Measurements from ENCODE around the gene NUDT16. TPM values are rescaled to one million over a fixed set of nuclear protein-coding genes. Genes with fewer than 3 reads are reported as not detected.
"Not testable (repeated sequence)": the region's sequence is repeated elsewhere in the genome, so short reads cannot be mapped to it uniquely, and the experiment has no call there.

The NUDT16 gene
- total RNA-seq: 8.4 TPM in 2 replicates

GRCh38 chr3:131381445-131382291 lies at the start of gene NUDT16:
Gene NUDT16, plus strand, starts transcription at chr3:131381774. Its CDS starts 31 bp downstream, at chr3:131381805.
- H3K4me1 Mint-ChIP-seq: peaks cover 38% of the 10 kb centered on the region
- peak within 1 kb of the TSS; percentile 95 for H3K4me3 Mint-ChIP-seq
- intact Hi-C loops (cut with micrococcal nuclease): loop anchor here (1.0 to 5.0 kb wide), 6 partner anchors 21 to 1269 kb away; partner anchors contain the start of genes ASTE1 and NEK11
- no peaks in the 10 kb centered on the region for H3K9me3 Mint-ChIP-seq
- H3K36me3 Mint-ChIP-seq (ENCODE audit: low read depth): peaks cover 23% of the 10 kb centered on the region
- H3K27ac Mint-ChIP-seq: peak within 1 kb of the TSS; percentile 95
- no peaks in the 10 kb centered on the region for H3K27me3 Mint-ChIP-seq
- DNase-seq: peak; percentile 100

- Mint-ChIP-seq H3K4me1 (no peaks in the 10 kb centered on the region), H3K27me3 (peaks cover 5% of the 10 kb centered on the region), H3K9me3 (no peaks in the 10 kb centered on the region), H3K4me3 (no peak overlapping the region), H3K36me3 (ENCODE audit: low read depth) (no peaks in the 10 kb centered on the region), H3K27ac (no peak overlapping the region)
- DNase-seq: no peak
- intact Hi-C loops (cut with micrococcal nuclease): no loop called here
These were observed 42.5 kb upstream of the NUDT16 start for GRCh38 chr3:131338948-131339640.

DNA sequence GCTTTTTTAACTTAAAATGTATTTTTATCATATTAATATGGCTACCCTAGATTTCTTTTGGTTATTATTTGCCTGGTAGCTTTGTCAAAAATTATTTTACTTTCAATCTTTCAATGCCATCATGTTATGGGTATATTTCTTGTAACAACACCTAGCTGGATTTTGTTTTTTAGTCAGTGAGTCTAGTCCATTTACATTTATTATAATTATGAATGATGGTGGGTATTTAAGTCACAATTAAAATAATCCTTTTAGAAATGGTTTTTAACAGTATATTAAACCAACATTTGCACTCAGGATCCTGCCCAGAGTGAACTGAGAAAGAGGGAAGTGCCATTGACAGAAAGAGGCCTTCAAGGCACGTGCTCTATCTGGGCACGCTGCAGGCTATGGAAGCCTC lies 39.8 kb upstream of the NUDT16 start:
- Mint-ChIP-seq H3K36me3 (ENCODE audit: low read depth) (no peaks in the 10 kb centered on the region), H3K4me3 (no peak overlapping the region), H3K9me3 (no peaks in the 10 kb centered on the region), H3K4me1 (no peaks in the 10 kb centered on the region), H3K27ac (no peak overlapping the region), H3K27me3 (peaks cover 5% of the 10 kb centered on the region)
- intact Hi-C loops (cut with micrococcal nuclease): no loop called here
- no peak for DNase-seq

DNA sequence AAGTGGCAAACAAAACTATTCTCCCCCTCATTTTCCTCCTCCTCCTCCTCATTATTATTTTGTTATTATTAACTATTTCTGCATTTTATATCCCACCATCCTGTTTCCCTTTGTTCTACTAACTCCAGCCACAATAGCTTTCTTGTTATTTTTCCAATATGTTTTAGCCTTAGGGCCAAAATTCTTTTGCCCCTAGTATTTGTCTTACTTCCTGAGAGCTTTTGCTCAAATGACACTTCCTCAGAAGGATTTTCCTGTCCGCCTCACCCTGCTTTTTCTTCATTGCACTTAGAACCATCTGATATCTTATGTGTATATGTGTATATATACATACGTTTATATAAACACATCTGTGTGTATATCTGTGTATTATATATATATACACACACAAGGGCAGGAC lies 32.7 kb upstream of the NUDT16 start:
- H3K4me3 Mint-ChIP-seq: no peak overlapping the region
- intact Hi-C loops (cut with micrococcal nuclease): no loop called here
- H3K9me3 Mint-ChIP-seq: no peaks in the 10 kb centered on the region
- H3K4me1 Mint-ChIP-seq: no peaks in the 10 kb centered on the region
- DNase-seq: no peak
- H3K27me3 Mint-ChIP-seq: no peaks in the 10 kb centered on the region
- H3K36me3 Mint-ChIP-seq (ENCODE audit: low read depth): no peaks in the 10 kb centered on the region
- H3K27ac Mint-ChIP-seq: no peak overlapping the region

DNA sequence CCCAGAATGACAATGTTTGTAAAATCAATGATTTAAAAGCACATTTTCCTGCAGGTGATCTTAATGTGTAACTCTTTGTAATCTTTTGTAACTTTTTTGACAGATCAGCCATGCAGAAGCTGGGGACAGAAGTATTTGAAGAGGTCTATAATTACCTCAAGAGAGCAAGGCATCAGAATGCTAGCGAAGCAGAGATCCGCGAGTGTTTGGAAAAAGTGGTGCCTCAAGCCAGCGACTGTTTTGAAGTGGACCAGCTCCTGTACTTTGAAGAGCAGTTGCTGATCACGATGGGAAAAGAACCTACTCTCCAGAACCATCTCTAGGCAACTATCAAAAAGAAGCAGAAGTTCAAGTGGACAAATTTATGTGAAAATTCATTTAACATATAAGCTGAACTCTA lies 32.1 kb upstream of the NUDT16 start:
- no peak overlapping the region for H3K27ac Mint-ChIP-seq
- H3K4me3 Mint-ChIP-seq: no peak overlapping the region
- H3K9me3 Mint-ChIP-seq: no peaks in the 10 kb centered on the region
- no peaks in the 10 kb centered on the region for H3K4me1 Mint-ChIP-seq
- DNase-seq: no peak
- H3K36me3 Mint-ChIP-seq (ENCODE audit: low read depth): no peaks in the 10 kb centered on the region
- intact Hi-C loops (cut with micrococcal nuclease): no loop called here
- H3K27me3 Mint-ChIP-seq: no peaks in the 10 kb centered on the region

GRCh38 chr3:131349946-131350347 lies 31.6 kb upstream of the NUDT16 start:
- DNase-seq: no peak
- Mint-ChIP-seq H3K4me1 (no peaks in the 10 kb centered on the region), H3K9me3 (no peaks in the 10 kb centered on the region), H3K27me3 (no peaks in the 10 kb centered on the region), H3K27ac (no peak overlapping the region), H3K4me3 (no peak overlapping the region), H3K36me3 (ENCODE audit: low read depth) (no peaks in the 10 kb centered on the region)
- intact Hi-C loops (cut with micrococcal nuclease): no loop called here

- intact Hi-C loops (cut with micrococcal nuclease): no loop called here
- no peak for DNase-seq
- H3K27ac Mint-ChIP-seq: no peak overlapping the region
- H3K4me3 Mint-ChIP-seq: no peak overlapping the region
- H3K27me3 Mint-ChIP-seq: no peaks in the 10 kb centered on the region
- H3K36me3 Mint-ChIP-seq (ENCODE audit: low read depth): no peaks in the 10 kb centered on the region
- H3K9me3 Mint-ChIP-seq: no peaks in the 10 kb centered on the region
- no peaks in the 10 kb centered on the region for H3K4me1 Mint-ChIP-seq
These were observed 31.1 kb upstream of the NUDT16 start for GRCh38 chr3:131350506-131350905.

DNA sequence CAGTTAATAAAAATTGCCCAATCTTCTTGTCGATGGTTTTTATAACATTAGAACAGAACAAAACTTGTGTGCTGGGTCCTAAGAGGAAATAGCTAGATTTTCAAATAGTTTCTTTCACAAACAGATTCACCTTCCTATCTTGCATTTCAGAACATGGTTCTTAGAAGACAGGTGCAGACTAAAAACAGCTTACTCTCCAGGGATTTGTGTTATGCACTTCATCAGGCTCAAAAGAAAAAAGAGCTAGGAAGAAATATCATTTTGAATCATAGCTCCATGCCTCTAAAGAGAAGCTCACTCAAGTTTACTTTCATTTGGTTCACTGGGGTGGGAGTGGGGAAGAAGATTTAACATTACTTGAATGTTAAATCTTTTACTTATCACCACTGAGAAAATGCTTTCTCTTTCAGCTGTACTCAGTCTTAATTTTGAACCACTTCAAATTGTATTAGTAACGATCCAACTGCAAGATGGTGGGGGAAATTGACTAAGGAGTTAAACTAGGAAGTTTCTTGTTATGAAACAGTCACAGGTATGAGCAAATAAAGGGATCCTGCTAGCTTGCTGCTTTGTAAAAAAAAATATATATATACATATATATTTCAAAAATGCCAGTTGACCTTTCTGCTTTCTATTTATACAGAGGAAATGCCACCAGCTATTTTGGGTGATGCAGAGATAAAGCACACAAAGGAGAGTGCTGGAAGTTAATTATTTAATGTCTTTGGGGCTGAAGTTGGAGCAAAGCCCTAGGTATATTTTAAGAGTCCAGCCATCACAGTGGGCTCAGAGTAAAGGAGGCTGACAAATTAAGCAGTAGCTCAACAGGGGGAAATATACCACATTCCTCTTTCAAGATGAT lies 28.3 kb upstream of the NUDT16 start:
- H3K4me1 Mint-ChIP-seq: no peaks in the 10 kb centered on the region
- intact Hi-C loops (cut with micrococcal nuclease): no loop called here
- H3K27ac Mint-ChIP-seq: no peak overlapping the region
- DNase-seq: peak; percentile 15
- peaks cover 5% of the 10 kb centered on the region for H3K27me3 Mint-ChIP-seq
- no peaks in the 10 kb centered on the region for H3K9me3 Mint-ChIP-seq
- H3K4me3 Mint-ChIP-seq: no peak overlapping the region
- no peaks in the 10 kb centered on the region for H3K36me3 Mint-ChIP-seq (ENCODE audit: low read depth)

GRCh38 chr3:131353986-131354385 lies 27.6 kb upstream of the NUDT16 start:
- H3K36me3 Mint-ChIP-seq (ENCODE audit: low read depth): no peaks in the 10 kb centered on the region
- no peak for DNase-seq
- no peaks in the 10 kb centered on the region for H3K4me1 Mint-ChIP-seq
- peaks cover 5% of the 10 kb centered on the region for H3K27me3 Mint-ChIP-seq
- H3K9me3 Mint-ChIP-seq: no peaks in the 10 kb centered on the region
- intact Hi-C loops (cut with micrococcal nuclease): no loop called here
- H3K27ac Mint-ChIP-seq: no peak overlapping the region
- no peak overlapping the region for H3K4me3 Mint-ChIP-seq

DNA sequence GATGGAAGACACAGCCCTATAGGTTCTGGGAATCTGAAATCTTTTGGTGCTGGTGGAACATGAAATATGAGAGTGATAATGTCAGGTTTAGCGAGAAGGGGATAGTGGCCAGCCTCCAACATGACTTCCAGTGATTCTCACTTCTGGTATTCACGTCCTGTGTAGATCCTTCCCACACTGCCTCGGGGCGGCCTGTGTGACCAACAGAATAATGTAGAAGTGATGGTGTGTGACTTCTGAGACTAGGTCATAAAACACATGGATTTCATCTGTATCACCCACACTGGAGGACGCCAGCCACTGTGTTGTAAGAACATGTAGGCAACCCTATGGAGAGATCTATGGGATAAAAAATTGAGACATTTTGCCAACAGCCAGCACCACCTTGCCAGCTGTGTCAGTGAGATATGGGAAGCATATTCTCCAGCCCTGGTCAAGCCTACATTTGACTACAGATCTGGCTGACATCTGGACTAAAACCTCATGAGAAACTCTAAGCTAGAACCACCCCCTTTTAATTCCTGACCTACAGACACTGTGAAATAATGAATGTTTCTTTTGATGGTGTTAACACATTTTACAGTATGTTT lies 25.5 kb upstream of the NUDT16 start:
- no peak overlapping the region for H3K4me3 Mint-ChIP-seq
- intact Hi-C loops (cut with micrococcal nuclease): no loop called here
- H3K36me3 Mint-ChIP-seq (ENCODE audit: low read depth): no peaks in the 10 kb centered on the region
- no peaks in the 10 kb centered on the region for H3K9me3 Mint-ChIP-seq
- peak; percentile 23 for DNase-seq
- peaks cover 2% of the 10 kb centered on the region for H3K4me1 Mint-ChIP-seq
- H3K27ac Mint-ChIP-seq: no peak overlapping the region
- peaks cover 8% of the 10 kb centered on the region for H3K27me3 Mint-ChIP-seq

DNA sequence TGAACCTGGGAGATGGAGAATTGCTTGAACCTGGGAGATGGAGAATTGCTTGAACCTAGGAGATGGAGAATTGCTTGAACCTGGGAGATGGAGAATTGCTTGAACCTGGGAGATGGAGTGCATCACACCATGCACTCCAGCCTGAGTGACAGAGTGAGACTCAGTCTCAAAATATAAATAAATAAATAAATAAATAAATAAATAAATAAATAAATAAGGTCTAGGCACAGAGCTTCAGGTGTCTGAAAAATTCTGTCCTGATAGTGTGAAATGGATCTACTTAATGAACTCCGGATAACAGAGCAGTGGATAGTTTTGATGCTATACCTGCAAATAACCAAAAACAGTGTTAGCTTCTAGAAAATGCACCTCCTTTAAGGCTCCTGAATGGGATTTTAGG lies 24.3 kb upstream of the NUDT16 start:
- peaks cover 15% of the 10 kb centered on the region for H3K27me3 Mint-ChIP-seq
- H3K27ac Mint-ChIP-seq: no peak overlapping the region
- peaks cover under 1% of the 10 kb centered on the region for H3K36me3 Mint-ChIP-seq (ENCODE audit: low read depth)
- H3K9me3 Mint-ChIP-seq: peaks cover under 1% of the 10 kb centered on the region
- no peak for DNase-seq
- H3K4me3 Mint-ChIP-seq: no peak overlapping the region
- intact Hi-C loops (cut with micrococcal nuclease): no loop called here
- peaks cover 9% of the 10 kb centered on the region for H3K4me1 Mint-ChIP-seq

GRCh38 chr3:131360191-131360755 lies 21.3 kb upstream of the NUDT16 start:
- Mint-ChIP-seq H3K36me3 (ENCODE audit: low read depth) (peaks cover 3% of the 10 kb centered on the region), H3K9me3 (peaks cover 4% of the 10 kb centered on the region), H3K27me3 (peaks cover 32% of the 10 kb centered on the region), H3K4me3 (no peak overlapping the region), H3K27ac (no peak overlapping the region), H3K4me1 (peaks cover 12% of the 10 kb centered on the region)
- DNase-seq: peak; percentile 38
- intact Hi-C loops (cut with micrococcal nuclease): loop anchor here (2.0 kb wide), 1 partner anchor 23 kb away; no protein-coding TSS in a partner anchor

DNA sequence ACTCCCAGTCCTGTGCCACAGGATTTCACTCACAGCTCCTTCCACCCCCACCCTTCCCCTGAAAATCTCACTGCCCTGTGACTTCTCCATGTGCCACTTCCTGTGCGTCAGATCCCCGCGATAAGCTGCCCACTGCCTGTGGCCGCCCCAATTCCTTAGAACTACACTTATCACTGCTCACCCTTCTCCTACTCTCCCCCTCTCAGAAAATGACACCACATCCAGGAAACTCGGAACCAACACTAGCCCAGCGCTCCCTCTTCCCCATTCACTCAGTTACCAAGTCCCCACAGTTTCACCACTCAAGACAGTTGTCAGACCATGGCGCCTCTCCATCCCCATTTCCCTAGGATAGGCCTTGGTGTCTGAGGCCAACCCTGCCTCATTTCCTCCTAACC lies 20.5 kb upstream of the NUDT16 start:
- Mint-ChIP-seq H3K27me3 (peaks cover 35% of the 10 kb centered on the region), H3K4me3 (peak overlapping the region; percentile 80), H3K4me1 (peaks cover 12% of the 10 kb centered on the region)
- not testable (repeated sequence) for H3K9me3 Mint-ChIP-seq; H3K27ac Mint-ChIP-seq; H3K36me3 Mint-ChIP-seq (ENCODE audit: low read depth)
- peak; percentile 54 for DNase-seq
- intact Hi-C loops (cut with micrococcal nuclease): loop anchor here (2.0 kb wide), 1 partner anchor 22 kb away; no protein-coding TSS in a partner anchor

Measured in activated CD4-positive, alpha-beta T cell treated with anti-CD3 and anti-CD28 coated beads, Interleukin-2, amount 10 ng/mL, durations not matched to agents 24 days and 14 days (primary cell).